Measurements from ENCODE around the gene SIAH1.
"Not testable (repeated sequence)": the region's sequence is repeated elsewhere in the genome, so short reads cannot be mapped to it uniquely, and the experiment has no call there.

SIAH1 gene

GRCh38 chr16:48330841-48331192 is 54.4 kb downstream of the SIAH1 start:
- no peak for DNase-seq

DNA sequence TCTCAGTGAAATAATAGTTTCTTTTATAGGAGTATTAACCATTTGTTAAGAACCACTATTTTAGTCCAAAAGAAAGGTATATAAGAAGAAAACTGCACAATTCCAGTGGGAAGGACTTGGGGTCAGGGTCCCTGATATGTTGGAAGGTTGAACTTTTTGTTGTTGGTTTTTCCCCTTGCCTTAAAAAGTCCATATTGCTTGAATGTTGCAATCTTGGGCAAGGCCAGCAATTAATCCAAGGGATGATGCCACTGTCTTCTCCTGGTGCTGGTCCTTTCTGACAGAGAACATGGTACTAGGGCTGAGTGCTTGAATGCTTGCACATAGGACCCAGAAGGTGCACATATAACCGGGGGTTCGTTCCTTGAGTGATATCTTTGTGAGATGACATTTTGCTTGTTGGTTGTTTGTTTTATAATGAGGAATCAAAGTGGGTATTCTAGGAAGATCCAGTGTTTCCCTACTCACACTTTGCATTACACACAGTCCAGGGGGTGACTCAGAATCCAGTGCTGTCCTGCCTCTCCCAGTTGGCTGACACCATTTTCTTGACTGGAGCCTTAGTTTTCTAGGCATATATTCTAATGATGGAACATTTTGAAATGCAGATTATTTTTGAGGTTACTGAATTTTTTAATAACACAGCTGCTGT is 54.9 kb downstream of the SIAH1 start:
- no peak for DNase-seq

DNA sequence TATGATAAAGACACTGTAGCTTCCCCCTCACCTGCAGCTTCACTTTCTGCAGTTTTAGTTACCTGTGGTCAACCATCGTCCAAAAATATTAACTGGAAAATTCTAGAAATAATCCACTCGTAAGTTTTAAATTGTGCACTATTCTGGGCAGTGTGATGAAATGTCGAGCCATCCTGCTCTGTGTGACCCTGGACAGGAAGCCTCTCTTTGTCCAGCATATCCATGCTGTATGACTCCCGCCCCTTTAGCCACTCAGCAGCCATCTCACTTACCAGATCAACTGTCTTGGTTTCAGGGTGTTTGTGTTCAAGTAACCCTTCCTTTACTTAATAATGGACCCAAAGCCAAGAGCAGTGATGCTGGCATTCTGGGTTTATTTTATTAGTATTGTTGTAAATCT is 56.1 kb downstream of the SIAH1 start:
- DNase-seq = no peak

GRCh38 chr16:48326915-48327314 is 58.3 kb downstream of the SIAH1 start:
- no peak for DNase-seq

DNA sequence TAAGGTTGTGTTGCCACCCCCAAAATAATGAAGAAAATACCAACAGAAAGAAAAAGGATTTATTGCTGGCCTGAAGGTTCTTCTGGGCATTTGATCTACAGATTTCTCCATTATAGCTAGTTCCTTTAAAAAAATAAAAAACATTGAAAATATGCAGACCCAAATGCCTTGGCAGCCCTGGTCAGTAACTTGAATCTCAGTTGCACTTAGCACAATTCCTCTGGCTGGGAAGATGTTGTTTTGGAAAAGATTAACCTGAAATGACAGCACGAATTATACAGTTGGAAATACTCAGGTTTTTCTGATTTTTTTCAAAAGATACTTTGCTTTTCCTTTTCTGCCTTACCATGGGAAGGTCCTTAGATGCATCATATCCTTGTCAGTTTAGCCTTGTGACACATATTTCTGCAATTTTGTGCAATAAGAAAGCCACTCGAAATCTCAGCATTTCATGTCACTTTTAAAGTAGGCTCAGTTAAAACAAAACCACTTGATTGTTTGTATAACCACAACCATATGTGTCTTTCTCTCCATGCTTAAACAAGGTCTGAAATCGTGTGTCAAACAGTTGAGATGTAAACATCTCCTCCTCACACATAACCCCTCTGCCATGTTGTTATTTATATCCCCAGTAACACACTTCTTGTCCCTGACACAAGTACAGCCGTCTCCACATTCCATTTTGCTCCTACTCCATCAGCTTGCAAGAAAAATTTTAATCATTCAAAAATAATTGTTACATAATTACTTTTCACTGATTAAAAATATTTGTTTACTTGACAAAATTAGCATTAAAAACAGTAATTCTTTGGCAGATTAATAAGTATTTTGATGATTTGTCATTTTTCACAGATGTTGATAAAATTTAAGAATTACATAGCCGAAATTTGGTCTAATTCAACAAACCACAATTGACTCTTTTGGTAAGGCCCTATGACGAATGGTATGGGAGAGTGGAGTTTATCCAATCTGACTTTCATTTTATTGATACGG is 61.1 kb downstream of the SIAH1 start:
- no peak for DNase-seq

- no peak for DNase-seq
Measured at GRCh38 chr16:48321317-48322036, 63.7 kb downstream of the SIAH1 start.

DNA sequence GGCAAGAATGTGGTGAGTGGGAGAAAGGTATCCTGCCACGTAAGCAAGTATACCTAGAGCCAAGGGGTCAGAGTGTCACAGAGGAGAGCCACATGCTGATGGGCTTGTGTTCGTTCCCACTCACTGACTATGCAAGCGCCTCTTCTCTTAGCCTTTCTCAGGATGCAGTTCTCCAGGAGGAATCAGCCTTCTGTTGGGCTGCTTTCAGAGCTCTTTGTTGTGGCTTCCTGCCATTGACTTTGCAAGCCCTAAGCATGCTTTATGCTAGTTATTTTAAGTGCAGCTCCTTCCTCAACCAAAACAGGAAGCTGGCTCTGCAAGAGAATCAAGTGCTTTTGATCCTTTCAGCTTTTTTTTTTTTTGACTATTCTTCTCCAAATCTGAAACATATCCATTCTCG is 66.6 kb downstream of the SIAH1 start:
- peak; percentile 5 for DNase-seq

- no peak for DNase-seq
Measured at GRCh38 chr16:48317614-48318315, 67.4 kb downstream of the SIAH1 start.

GRCh38 chr16:48317026-48317425 is 68.2 kb downstream of the SIAH1 start:
- DNase-seq = no peak

GRCh38 chr16:48313905-48314304 is 71.3 kb downstream of the SIAH1 start:
- not testable (repeated sequence) for DNase-seq

- DNase-seq = no peak
Measured at GRCh38 chr16:48310908-48311641, 74.1 kb downstream of the SIAH1 start.
